HepG2 (cell line): Measurements from ENCODE around the gene SNRPD1. TPM values are rescaled to one million over a fixed set of nuclear protein-coding genes. Genes with fewer than 3 reads are reported as not detected.
A peak's percentile ranks its signal among the peaks of the same experiment; 100 is the strongest.

ENCODE experiments used
- ARNTL ChIP-seq: sonication (generic); formaldehyde crosslinking; IDR thresholded peaks from 2 replicates; pipeline ENCODE4 v1.4.0; 2020; ENCODE audit warnings: mild to moderate bottlenecking, missing genetic modification reagents
- ATF1 ChIP-seq: IDR thresholded peaks from 2 replicates; pipeline ENCODE4 v1.6.1; 2016; ENCODE audit warnings: mild to moderate bottlenecking, control low read depth
- ATF7 ChIP-seq, 2 experiments: fragments of 450-650 bp in 1 of 2; sonication (generic) in 1 of 2; formaldehyde crosslinking in 1 of 2; IDR thresholded peaks; 2 replicates each; pipeline versions ENCODE4 v1.4.0 to v1.6.1; 2016 to 2020; ENCODE audit warnings: antibody characterized with exemption in 1 of 2, mild to moderate bottlenecking in 1 of 2, missing genetic modification reagents in 1 of 2
- GLMP ChIP-seq: sonication (generic); formaldehyde crosslinking; IDR thresholded peaks from 2 replicates; pipeline ENCODE4 v1.9.0; 2021; ENCODE audit warnings: missing genetic modification reagents, mild to moderate bottlenecking, borderline replicate concordance
- KAT7 ChIP-seq: IDR thresholded peaks from 2 replicates; pipeline ENCODE4 v1.6.1; 2018; ENCODE audit warnings: borderline replicate concordance, missing compliant biosample characterization
- LCORL ChIP-seq, 2 experiments: fragments of 450-650 bp in 1 of 2; sonication (generic) in 1 of 2; formaldehyde crosslinking in 1 of 2; IDR thresholded peaks; 2 replicates each; pipeline versions ENCODE4 v1.5.0 to v1.6.1; 2017 to 2020; ENCODE audit warnings: antibody characterized with exemption in 1 of 2, missing genetic modification reagents in 1 of 2
- MBD4 ChIP-seq: IDR thresholded peaks from 2 replicates; pipeline ENCODE4 v1.6.1; 2012; ENCODE audit warnings: low read length, inconsistent platforms, borderline replicate concordance
- MYC ChIP-seq: sonication (generic); formaldehyde crosslinking; IDR thresholded peaks from 2 replicates; pipeline ENCODE4 v1.9.0; 2021; ENCODE audit warnings: missing genetic modification reagents, borderline replicate concordance
- STAT5B ChIP-seq: sonication (generic); formaldehyde crosslinking; IDR thresholded peaks from 2 replicates; pipeline ENCODE4 v1.4.0; 2020; ENCODE audit warnings: missing genetic modification reagents
- TBX2 ChIP-seq: sonication (generic); formaldehyde crosslinking; IDR thresholded peaks from 2 replicates; pipeline ENCODE4 v1.5.0; 2020; ENCODE audit warnings: missing genetic modification reagents, mild to moderate bottlenecking, borderline replicate concordance
- ZMYM3 ChIP-seq: sonication (generic); formaldehyde crosslinking; IDR thresholded peaks from 2 replicates; pipeline ENCODE4 v1.5.1; 2020; ENCODE audit warnings: mild to moderate bottlenecking, missing genetic modification reagents
- ZNF207 ChIP-seq: fragments of 450-650 bp; IDR thresholded peaks from 2 replicates; pipeline ENCODE4 v1.6.1; 2016; ENCODE audit warnings: antibody characterized with exemption, borderline replicate concordance
- ZNF589 ChIP-seq: sonication (generic); formaldehyde crosslinking; conservative IDR thresholded peaks from 2 replicates; pipeline ENCODE4 v1.8.0; 2022; ENCODE audit warnings: mild to moderate bottlenecking, moderate library complexity, missing genetic modification reagents
- ZNF598 ChIP-seq: sonication (generic); formaldehyde crosslinking; IDR thresholded peaks from 2 replicates; pipeline ENCODE4 v1.5.1; 2020; ENCODE audit warnings: mild to moderate bottlenecking, missing genetic modification reagents, borderline replicate concordance
- ZNF615 ChIP-seq: sonication (generic); formaldehyde crosslinking; IDR thresholded peaks from 2 replicates; pipeline ENCODE4 v1.5.0; 2020; ENCODE audit warnings: mild to moderate bottlenecking, missing genetic modification reagents, borderline replicate concordance
- ZNF737 ChIP-seq: sonication (generic); formaldehyde crosslinking; IDR thresholded peaks from 2 replicates; pipeline ENCODE4 v1.5.0; 2020; ENCODE audit warnings: missing genetic modification reagents, mild to moderate bottlenecking, borderline replicate concordance
- ZNF777 ChIP-seq: sonication (generic); formaldehyde crosslinking; IDR thresholded peaks from 2 replicates; pipeline ENCODE4 v1.4.0; 2020; ENCODE audit warnings: missing genetic modification reagents
- ZNF879 ChIP-seq: sonication (generic); formaldehyde crosslinking; IDR thresholded peaks from 2 replicates; pipeline ENCODE4 v1.8.1; 2023; ENCODE audit warnings: missing genetic modification reagents
- polyA plus RNA-seq, 8 experiments: library from polyadenylated mRNA; depleted of rRNA in 3 of 8; stranded (reverse) in 7 of 8; unstranded in 1 of 8; fragments of >200 nt; fragmentation: Illumina TruSeq in 4 of 8; extraction: Trizol in 4 of 8; gene quantifications; 2 replicates each; pipeline versions ENCODE4 v1.2.1 to v1.2.3, GENCODE V29; 2011 to 2016; ENCODE audit warnings: low read depth in 4 of 8, missing spikeins in 1 of 8, mixed read lengths in 1 of 8; ENCODE audit not compliant: insufficient read depth in 1 of 8
- total RNA-seq, 5 experiments: library from RNA; depleted of rRNA; stranded (reverse); fragments of >200 nt; fragmentation: Illumina TruSeq; extraction: Trizol; gene quantifications; 2 replicates each; pipeline ENCODE4 v1.2.3, GENCODE V29; 2016; ENCODE audit warnings: low read depth in 1 of 5
- TF ChIP-seq, protein P1 (sequence below): sonication (generic); formaldehyde crosslinking; IDR thresholded peaks from 2 replicates; pipeline ENCODE4 v1.8.0; 2022; ENCODE audit warnings: low read depth, missing genetic modification reagents
- TF ChIP-seq, protein P2 (sequence below): sonication (generic); formaldehyde crosslinking; IDR thresholded peaks from 2 replicates; pipeline ENCODE4 v1.9.0; 2021; ENCODE audit warnings: missing genetic modification reagents, borderline replicate concordance
- TF ChIP-seq, protein P3 (sequence below), 2 experiments: sonication (generic) in 1 of 2; formaldehyde crosslinking in 1 of 2; IDR thresholded peaks; 2 replicates each; pipeline versions ENCODE4 v1.5.1 to v1.6.1; 2011 to 2020; ENCODE audit warnings: borderline replicate concordance in 1 of 2, low read depth in 1 of 2, low read length in 1 of 2, mild to moderate bottlenecking in 1 of 2, missing genetic modification reagents in 1 of 2, moderate library complexity in 1 of 2

The SNRPD1 gene
- total and polyA plus RNA-seq, 2 of the 13 experiments (the other 11 are each of a cell fraction or from before 2014, with no cell fraction given) = 22.7 to 275 TPM

DNA sequence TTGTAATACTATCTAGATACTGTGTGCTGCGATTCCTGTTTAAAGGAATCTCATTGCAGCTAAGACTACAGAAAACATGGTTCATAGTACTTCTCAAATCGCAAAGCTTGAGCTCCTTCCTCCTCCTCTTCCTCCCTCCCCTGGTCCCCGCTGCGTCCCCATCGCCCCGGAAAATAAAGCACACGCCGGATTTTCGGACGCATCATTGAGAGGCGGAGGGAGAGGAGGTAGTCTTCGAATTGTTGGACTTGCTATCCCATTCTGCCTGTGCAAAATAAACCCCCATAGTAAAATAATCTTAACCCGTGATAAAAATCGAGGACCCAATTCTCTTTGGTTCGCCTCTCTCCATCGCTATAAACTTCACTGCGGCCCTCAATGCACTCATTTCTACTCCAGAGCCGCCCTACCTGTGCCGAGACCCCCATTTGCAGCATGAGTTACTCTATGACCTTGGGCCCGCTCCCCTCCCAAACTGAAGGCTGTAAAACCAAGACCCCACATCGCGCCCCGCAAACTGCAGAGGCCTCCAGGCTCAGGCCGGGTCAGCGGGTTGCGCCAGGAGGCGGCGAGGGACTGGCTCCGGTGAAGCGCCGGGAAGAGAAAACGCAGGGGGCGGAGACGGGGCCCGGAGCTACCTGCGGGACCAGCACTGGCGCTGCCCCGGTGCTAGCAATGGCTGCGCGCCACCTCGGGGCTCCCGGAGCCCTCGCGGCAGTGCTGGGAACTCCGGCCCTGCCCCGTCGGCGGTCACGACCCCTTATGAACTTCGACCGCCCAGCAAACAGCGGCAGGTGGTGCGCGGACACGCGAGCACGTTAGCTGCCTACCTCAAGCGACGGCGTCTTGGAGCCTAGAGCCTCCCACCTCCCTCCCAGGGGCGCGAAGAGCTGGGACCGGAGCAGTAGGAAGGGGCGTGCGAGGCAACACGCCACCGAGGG is 12.3 kb upstream of the SNRPD1 start (continued):
- TF ChIP-seq ZNF589 (CRISPR knock-in tag) (peak; percentile 71; the same call in 1 of the 2 replicates), ZNF737 (0 out of 2 replicates have a peak, but pooled peaks have one; percentile 25), LCORL (IDR thresholded peaks at IDR 0.05) (no peak), LCORL (CRISPR knock-in tag; IDR thresholded peaks at IDR 0.05) (no peak; the same call in 1 of the 2 replicates), ATF7 (IDR thresholded peaks at IDR 0.05) (no peak), ATF7 (CRISPR knock-in tag; IDR thresholded peaks at IDR 0.05) (no peak), ZNF207 (no peak), ZMYM3 (CRISPR knock-in tag) (0 out of 2 replicates have a peak, but pooled peaks have one; percentile 16), ARNTL (CRISPR knock-in tag) (no peak), ATF1 (CRISPR knock-in tag) (no peak), ZNF777 (CRISPR knock-in tag) (no peak), GLMP (CRISPR knock-in tag) (peak; percentile 67; the same call in 1 of the 2 replicates), KAT7 (CRISPR knock-in tag) (0 out of 2 replicates have a peak, but pooled peaks have one; percentile 51), MYC (peak; percentile 79), ZNF615 (0 out of 2 replicates have a peak, but pooled peaks have one; percentile 29), ZNF879 (CRISPR knock-in tag) (0 out of 2 replicates have a peak, but pooled peaks have one; percentile 69), MBD4 (no peak), TBX2 (CRISPR knock-in tag) (no peak; the same call in 1 of the 2 replicates), STAT5B (0 out of 2 replicates have a peak, but pooled peaks have one; percentile 8), ZNF598 (CRISPR knock-in tag) (peak; percentile 81; the same call in 1 of the 2 replicates)
- TF ChIP-seq, protein P1, sequence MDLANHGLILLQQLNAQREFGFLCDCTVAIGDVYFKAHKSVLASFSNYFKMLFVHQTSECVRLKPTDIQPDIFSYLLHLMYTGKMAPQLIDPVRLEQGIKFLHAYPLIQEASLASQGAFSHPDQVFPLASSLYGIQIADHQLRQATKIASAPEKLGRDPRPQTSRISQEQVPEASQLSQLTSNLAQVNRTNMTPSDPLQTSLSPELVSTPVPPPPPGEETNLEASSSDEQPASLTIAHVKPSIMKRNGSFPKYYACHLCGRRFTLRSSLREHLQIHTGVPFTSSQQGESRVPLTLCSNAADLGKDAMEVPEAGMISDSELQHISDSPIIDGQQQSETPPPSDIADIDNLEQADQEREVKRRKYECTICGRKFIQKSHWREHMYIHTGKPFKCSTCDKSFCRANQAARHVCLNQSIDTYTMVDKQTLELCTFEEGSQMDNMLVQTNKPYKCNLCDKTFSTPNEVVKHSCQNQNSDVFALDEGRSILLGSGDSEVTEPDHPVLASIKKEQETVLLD = no peak
- TF ChIP-seq, protein P2, sequence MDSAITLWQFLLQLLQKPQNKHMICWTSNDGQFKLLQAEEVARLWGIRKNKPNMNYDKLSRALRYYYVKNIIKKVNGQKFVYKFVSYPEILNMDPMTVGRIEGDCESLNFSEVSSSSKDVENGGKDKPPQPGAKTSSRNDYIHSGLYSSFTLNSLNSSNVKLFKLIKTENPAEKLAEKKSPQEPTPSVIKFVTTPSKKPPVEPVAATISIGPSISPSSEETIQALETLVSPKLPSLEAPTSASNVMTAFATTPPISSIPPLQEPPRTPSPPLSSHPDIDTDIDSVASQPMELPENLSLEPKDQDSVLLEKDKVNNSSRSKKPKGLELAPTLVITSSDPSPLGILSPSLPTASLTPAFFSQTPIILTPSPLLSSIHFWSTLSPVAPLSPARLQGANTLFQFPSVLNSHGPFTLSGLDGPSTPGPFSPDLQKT = no peak
- TF ChIP-seq, protein P3, sequence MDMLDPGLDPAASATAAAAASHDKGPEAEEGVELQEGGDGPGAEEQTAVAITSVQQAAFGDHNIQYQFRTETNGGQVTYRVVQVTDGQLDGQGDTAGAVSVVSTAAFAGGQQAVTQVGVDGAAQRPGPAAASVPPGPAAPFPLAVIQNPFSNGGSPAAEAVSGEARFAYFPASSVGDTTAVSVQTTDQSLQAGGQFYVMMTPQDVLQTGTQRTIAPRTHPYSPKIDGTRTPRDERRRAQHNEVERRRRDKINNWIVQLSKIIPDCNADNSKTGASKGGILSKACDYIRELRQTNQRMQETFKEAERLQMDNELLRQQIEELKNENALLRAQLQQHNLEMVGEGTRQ (IDR thresholded peaks at IDR 0.05; ENCODE audit: low read depth, low read length) = no peak
- TF ChIP-seq, protein P3 (CRISPR knock-in tag; IDR thresholded peaks at IDR 0.05; ENCODE audit: borderline replicate concordance) = no peak; the same call in 1 of the 2 replicates
